Loucy (cell line): ENCODE results near the gene SLC27A2.
A peak's percentile ranks its signal among the peaks of the same experiment; 100 is the strongest.

Experiments used
- H2AFZ ChIP-seq: fragments of 200-600 bp; sonication (generic); 2 replicates; pipeline ENCODE4 v1.6.0; 2016; ENCODE audit warnings: antibody characterized with exemption, mild to moderate bottlenecking, low read length, moderate library complexity
- H3F3A ChIP-seq: fragments of 200-600 bp; 2 replicates; pipeline ENCODE4 v1.6.0; 2016; ENCODE audit warnings: antibody characterized with exemption, low read depth, mild to moderate bottlenecking
- H3K27me3 ChIP-seq: fragments of 200-600 bp; sonication (generic); 2 replicates; pipeline ENCODE4 v1.6.1; 2014; ENCODE audit warnings: low read length, mild to moderate bottlenecking; ENCODE audit not compliant: insufficient read depth, poor library complexity, severe bottlenecking
- H3K36me3 ChIP-seq: fragments of 200-600 bp; sonication (generic); 2 replicates; pipeline ENCODE4 v1.6.1; 2016; ENCODE audit warnings: low read length; ENCODE audit not compliant: insufficient read depth
- H3K4me1 ChIP-seq: fragments of 200-600 bp; sonication (generic); 2 replicates; pipeline ENCODE4 v1.5.1; 2014; ENCODE audit warnings: low read length, mild to moderate bottlenecking; ENCODE audit not compliant: insufficient read depth, poor library complexity, severe bottlenecking
- H3K4me2 ChIP-seq: fragments of 200-600 bp; sonication (generic); 2 replicates; pipeline ENCODE4 v1.6.0; 2014; ENCODE audit warnings: antibody characterized with exemption, low read length, low read depth, mild to moderate bottlenecking; ENCODE audit not compliant: poor library complexity, severe bottlenecking
- H3K4me3 ChIP-seq: fragments of 200-600 bp; sonication (generic); 2 replicates; pipeline ENCODE4 v1.5.1; 2014; ENCODE audit warnings: low read length, mild to moderate bottlenecking, mixed read lengths; ENCODE audit not compliant: poor library complexity, severe bottlenecking
- H3K79me2 ChIP-seq: fragments of 200-600 bp; sonication (generic); 2 replicates; pipeline ENCODE4 v1.6.1; 2014; ENCODE audit warnings: low read length; ENCODE audit not compliant: insufficient read depth
- H3K9ac ChIP-seq: fragments of 200-600 bp; sonication (generic); 2 replicates; pipeline ENCODE4 v1.6.0; 2014; ENCODE audit warnings: mild to moderate bottlenecking, low read depth, low read length, moderate library complexity; ENCODE audit not compliant: poor library complexity, severe bottlenecking
- H3K9me2 ChIP-seq: fragments of 200-600 bp; sonication (generic); replicated peaks from 2 replicates; pipeline ENCODE4 v1.6.1; 2016; ENCODE audit warnings: low read depth, low read length, mixed read lengths
- H3K9me3 ChIP-seq: fragments of 200-600 bp; sonication (generic); 2 replicates; pipeline ENCODE4 v1.6.1; 2014; ENCODE audit warnings: mild to moderate bottlenecking, antibody characterized with exemption, low read length, low read depth; ENCODE audit not compliant: insufficient read depth
- H4K20me1 ChIP-seq: fragments of 200-600 bp; sonication (generic); 2 replicates; pipeline ENCODE4 v1.6.0; 2014; ENCODE audit warnings: antibody characterized with exemption, low read length, mild to moderate bottlenecking; ENCODE audit not compliant: insufficient read depth, poor library complexity, severe bottlenecking
- EZH2phosphoT487 ChIP-seq: fragments of 200-600 bp; IDR thresholded peaks from 2 replicates; pipeline ENCODE4 v1.6.1; 2018; ENCODE audit warnings: antibody characterized with exemption, mild to moderate bottlenecking, moderate library complexity, borderline replicate concordance
- TF ChIP-seq, protein P1 (sequence below): fragments of 200-600 bp; sonication (generic); conservative IDR thresholded peaks from 2 replicates; pipeline ENCODE4 v1.5.1; 2014; ENCODE audit warnings: mild to moderate bottlenecking, antibody characterized with exemption, low read length

Gene SLC27A2

GRCh38 chr15:50229336-50229735, 47.3 kb downstream of the SLC27A2 start:
- no peak overlapping the region for H3K9ac ChIP-seq
- H4K20me1 ChIP-seq = no peaks in the 10 kb centered on the region

GRCh38 chr15:50231761-50232160, 49.8 kb downstream of the SLC27A2 start:
- no peaks in the 10 kb centered on the region for H3K9me2 ChIP-seq
- H3K4me1 ChIP-seq = peaks cover 10% of the 10 kb centered on the region
- H3K36me3 ChIP-seq = no peaks in the 10 kb centered on the region
- H3K27me3 ChIP-seq = no peaks in the 10 kb centered on the region
- no peak overlapping the region for H3K4me3 ChIP-seq
- H3K79me2 ChIP-seq = no peaks in the 10 kb centered on the region
- TF ChIP-seq, protein P1, sequence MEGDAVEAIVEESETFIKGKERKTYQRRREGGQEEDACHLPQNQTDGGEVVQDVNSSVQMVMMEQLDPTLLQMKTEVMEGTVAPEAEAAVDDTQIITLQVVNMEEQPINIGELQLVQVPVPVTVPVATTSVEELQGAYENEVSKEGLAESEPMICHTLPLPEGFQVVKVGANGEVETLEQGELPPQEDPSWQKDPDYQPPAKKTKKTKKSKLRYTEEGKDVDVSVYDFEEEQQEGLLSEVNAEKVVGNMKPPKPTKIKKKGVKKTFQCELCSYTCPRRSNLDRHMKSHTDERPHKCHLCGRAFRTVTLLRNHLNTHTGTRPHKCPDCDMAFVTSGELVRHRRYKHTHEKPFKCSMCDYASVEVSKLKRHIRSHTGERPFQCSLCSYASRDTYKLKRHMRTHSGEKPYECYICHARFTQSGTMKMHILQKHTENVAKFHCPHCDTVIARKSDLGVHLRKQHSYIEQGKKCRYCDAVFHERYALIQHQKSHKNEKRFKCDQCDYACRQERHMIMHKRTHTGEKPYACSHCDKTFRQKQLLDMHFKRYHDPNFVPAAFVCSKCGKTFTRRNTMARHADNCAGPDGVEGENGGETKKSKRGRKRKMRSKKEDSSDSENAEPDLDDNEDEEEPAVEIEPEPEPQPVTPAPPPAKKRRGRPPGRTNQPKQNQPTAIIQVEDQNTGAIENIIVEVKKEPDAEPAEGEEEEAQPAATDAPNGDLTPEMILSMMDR = no peak
- no peak for TF ChIP-seq EZH2phosphoT487
- H2AFZ ChIP-seq = no peak overlapping the region
- no peak overlapping the region for H3K9ac ChIP-seq
- H3K9me3 ChIP-seq = no peaks in the 10 kb centered on the region
- H4K20me1 ChIP-seq = no peaks in the 10 kb centered on the region
- no peak overlapping the region for H3K4me2 ChIP-seq
- H3F3A ChIP-seq = no peaks in the 10 kb centered on the region

More at GRCh38 chr15:50229336-50229735, 47.3 kb downstream of the SLC27A2 start:
- TF ChIP-seq, protein P1 = no peak
- no peak for TF ChIP-seq EZH2phosphoT487
- H3K4me2 ChIP-seq = no peak overlapping the region
- no peaks in the 10 kb centered on the region for H3K27me3 ChIP-seq
- no peaks in the 10 kb centered on the region for H3K9me3 ChIP-seq
- no peaks in the 10 kb centered on the region for H3K79me2 ChIP-seq
- H2AFZ ChIP-seq = no peak overlapping the region
- no peak overlapping the region for H3K4me3 ChIP-seq
- no peaks in the 10 kb centered on the region for H3K4me1 ChIP-seq
- H3K36me3 ChIP-seq = no peaks in the 10 kb centered on the region
- no peaks in the 10 kb centered on the region for H3F3A ChIP-seq
- H3K9me2 ChIP-seq = no peaks in the 10 kb centered on the region

DNA sequence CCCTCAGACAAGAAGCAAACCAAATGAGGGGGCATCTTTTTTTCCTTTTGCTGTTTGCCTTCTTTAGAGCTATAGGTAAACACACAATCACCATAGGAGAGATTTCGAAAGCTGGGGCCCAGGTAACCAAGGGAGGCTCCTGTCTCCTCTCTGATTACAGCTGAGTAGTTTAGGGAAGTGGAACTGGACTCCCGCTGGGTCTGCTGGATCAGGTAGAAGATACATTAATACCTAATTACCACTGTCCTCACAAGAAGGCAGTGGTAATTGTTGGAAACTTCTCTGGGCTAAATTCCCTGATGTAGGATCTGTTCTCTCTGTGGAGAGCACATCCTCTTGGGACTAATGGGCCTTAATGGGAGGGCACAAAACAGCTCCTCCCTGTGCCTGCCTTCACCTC, 50.8 kb downstream of the SLC27A2 start:
- peak overlapping the region; percentile 64 for H2AFZ ChIP-seq
- no peaks in the 10 kb centered on the region for H3K9me3 ChIP-seq
- H3K4me3 ChIP-seq = no peak overlapping the region
- no peak overlapping the region for H3K4me2 ChIP-seq
- H3F3A ChIP-seq = no peaks in the 10 kb centered on the region
- peaks cover 10% of the 10 kb centered on the region for H3K4me1 ChIP-seq
- no peaks in the 10 kb centered on the region for H4K20me1 ChIP-seq
- H3K27me3 ChIP-seq = no peaks in the 10 kb centered on the region
- no peak for TF ChIP-seq EZH2phosphoT487
- TF ChIP-seq, protein P1 = no peak
- no peak overlapping the region for H3K9ac ChIP-seq
- no peaks in the 10 kb centered on the region for H3K36me3 ChIP-seq
- H3K9me2 ChIP-seq = no peaks in the 10 kb centered on the region
- H3K79me2 ChIP-seq = no peaks in the 10 kb centered on the region
